ENCODE measurements around the gene VAV1.

DNA sequence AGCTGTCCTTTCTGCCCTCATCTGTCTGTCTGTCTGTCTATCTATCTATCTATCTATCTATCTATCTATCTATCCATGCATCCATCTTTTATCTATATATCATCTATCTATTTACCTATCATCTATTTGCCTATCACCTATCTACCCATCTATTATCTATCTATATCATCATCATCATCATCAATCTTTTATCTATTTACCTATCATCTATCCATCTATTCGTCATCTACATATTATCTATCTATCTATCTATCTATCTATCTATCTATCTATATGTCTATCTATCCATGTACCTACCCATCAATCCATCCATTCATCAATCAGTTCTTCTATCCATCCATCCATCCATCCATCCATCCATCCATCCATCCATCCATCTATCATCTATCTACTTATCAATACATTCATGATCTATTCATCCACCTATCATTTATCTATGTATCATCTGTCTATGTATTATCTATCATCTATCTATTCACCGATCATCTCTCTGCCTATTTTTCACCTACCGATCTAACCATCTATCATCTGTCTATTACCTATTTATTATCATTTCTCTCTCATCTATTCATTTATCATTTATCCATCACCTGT, 65.7 kb downstream of the VAV1 start:
- TF ChIP-seq, protein P1, sequence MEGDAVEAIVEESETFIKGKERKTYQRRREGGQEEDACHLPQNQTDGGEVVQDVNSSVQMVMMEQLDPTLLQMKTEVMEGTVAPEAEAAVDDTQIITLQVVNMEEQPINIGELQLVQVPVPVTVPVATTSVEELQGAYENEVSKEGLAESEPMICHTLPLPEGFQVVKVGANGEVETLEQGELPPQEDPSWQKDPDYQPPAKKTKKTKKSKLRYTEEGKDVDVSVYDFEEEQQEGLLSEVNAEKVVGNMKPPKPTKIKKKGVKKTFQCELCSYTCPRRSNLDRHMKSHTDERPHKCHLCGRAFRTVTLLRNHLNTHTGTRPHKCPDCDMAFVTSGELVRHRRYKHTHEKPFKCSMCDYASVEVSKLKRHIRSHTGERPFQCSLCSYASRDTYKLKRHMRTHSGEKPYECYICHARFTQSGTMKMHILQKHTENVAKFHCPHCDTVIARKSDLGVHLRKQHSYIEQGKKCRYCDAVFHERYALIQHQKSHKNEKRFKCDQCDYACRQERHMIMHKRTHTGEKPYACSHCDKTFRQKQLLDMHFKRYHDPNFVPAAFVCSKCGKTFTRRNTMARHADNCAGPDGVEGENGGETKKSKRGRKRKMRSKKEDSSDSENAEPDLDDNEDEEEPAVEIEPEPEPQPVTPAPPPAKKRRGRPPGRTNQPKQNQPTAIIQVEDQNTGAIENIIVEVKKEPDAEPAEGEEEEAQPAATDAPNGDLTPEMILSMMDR (IDR thresholded peaks at IDR 0.05): no peak
- TF ChIP-seq EP300 (IDR thresholded peaks at IDR 0.05) (no peak), POLR2A (IDR thresholded peaks at IDR 0.05) (no peak)

Data from ovary (tissue), 3 donors.